NT2/D1 (cell line): ENCODE measurements around the gene KRTAP5-10.

Experiments
- SUZ12 ChIP-seq: IDR thresholded peaks from 2 replicates; pipeline ENCODE4 v1.6.1; 2011; ENCODE audit not compliant: insufficient read length, insufficient read depth; ENCODE audit errors: extremely low read depth
- YY1 ChIP-seq: IDR thresholded peaks from 2 replicates; pipeline ENCODE4 v1.6.1; 2011; ENCODE audit not compliant: insufficient read length, insufficient read depth
- ZNF274 ChIP-seq: IDR thresholded peaks from 2 replicates; pipeline ENCODE4 v1.6.1; 2011; ENCODE audit warnings: mild to moderate bottlenecking, low read depth, low read length

DNA sequence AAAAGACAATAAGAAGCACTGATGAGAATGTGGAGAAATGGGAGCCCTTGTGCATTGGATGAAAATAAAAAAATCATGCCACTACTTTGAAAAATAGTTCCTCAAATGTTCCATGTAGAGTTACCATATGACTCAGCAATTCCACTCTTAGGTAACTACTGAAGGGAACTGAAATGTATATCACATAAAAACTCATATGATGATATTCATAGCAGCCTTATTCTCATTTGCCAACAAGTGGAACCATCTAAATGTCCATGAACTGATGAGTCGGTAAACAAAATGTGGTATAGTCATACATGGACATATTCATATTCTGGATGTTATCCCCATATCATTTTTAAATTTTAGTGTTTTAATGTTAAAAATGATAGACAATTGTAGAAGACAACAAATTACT lies 13.7 kb upstream of the KRTAP5-10 start:
- TF ChIP-seq SUZ12 (no peak), YY1 (no peak), ZNF274 (no peak)
